C4-2B (cell line): ENCODE data around the gene RAC3.

ENCODE experiments used
- CTCF ChIP-seq: fragments of 450-650 bp; conservative IDR thresholded peaks from 2 replicates; pipeline ENCODE4 v1.5.1; 2017; ENCODE audit warnings: mild to moderate bottlenecking
- ZFX ChIP-seq: fragments of 450-650 bp; IDR thresholded peaks from 2 replicates; pipeline ENCODE4 v1.6.1; 2017

GRCh38 chr17:82029391-82029790, 2.1 kb upstream of the RAC3 start:
- no peak for TF ChIP-seq CTCF
- no peak for TF ChIP-seq ZFX
